Stimulated activated effector memory CD8-positive, alpha-beta T cell treated with anti-CD3 and anti-CD28 coated beads, Interleukin-12 subunit alpha, Interleukin-12 subunit beta, amount 100 ng/mL, for 72 hours (primary cell): ENCODE measurements around the gene ST6GAL1.
A peak's percentile ranks its signal among the peaks of the same experiment; 100 is the strongest.
"Not testable (repeated sequence)": the region's sequence is repeated elsewhere in the genome, so short reads cannot be mapped to it uniquely, and the experiment has no call there.

Source experiments
- ATAC-seq: fragments of 150-1000 bp; cut with Tn5 transposase; 2 replicates; pipeline ENCODE4 v1.10.0; 2021
- DNase-seq, 2 donors: peaks; one replicate each; pipeline ENCODE4 v3.0.0; 2021 to 2022; ENCODE audit warnings: low spot score in 2 of 2
- H3K27ac Mint-ChIP-seq: one replicate; pipeline ENCODE4 v1.8.0; 2022; ENCODE audit warnings: mild to moderate bottlenecking, mixed read lengths
- H3K36me3 Mint-ChIP-seq: one replicate; pipeline ENCODE4 v1.8.0; 2022; ENCODE audit warnings: mild to moderate bottlenecking, mixed read lengths
- H3K4me1 Mint-ChIP-seq: one replicate; pipeline ENCODE4 v1.8.0; 2022; ENCODE audit warnings: mixed read lengths
- H3K4me3 Mint-ChIP-seq: one replicate; pipeline ENCODE4 v1.8.0; 2022; ENCODE audit warnings: mild to moderate bottlenecking, mixed read lengths
- H3K9me3 Mint-ChIP-seq: one replicate; pipeline ENCODE4 v1.8.0; 2022; ENCODE audit warnings: mixed read lengths

The ST6GAL1 gene

DNA sequence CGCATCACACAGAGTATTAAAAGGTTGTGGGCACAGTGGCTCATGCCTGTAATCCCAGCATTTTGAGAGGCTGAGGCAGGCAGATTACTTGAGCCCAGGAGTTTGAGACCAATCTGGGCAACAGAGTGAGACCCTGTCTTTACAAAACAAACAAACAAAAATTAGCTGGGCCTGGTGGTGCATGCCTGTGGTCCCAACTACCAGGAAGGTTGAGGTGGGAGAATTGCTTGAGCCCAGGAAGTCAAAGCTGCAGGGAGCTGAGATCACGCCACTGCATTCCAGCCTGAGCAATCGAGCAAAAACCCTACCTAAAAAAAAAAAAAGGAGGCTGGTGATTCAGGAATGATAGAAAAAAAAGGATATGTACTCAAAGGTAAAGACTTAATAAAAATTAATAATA lies 28.2 kb upstream of the ST6GAL1 start:
- no peak overlapping the region for H3K27ac Mint-ChIP-seq

DNA sequence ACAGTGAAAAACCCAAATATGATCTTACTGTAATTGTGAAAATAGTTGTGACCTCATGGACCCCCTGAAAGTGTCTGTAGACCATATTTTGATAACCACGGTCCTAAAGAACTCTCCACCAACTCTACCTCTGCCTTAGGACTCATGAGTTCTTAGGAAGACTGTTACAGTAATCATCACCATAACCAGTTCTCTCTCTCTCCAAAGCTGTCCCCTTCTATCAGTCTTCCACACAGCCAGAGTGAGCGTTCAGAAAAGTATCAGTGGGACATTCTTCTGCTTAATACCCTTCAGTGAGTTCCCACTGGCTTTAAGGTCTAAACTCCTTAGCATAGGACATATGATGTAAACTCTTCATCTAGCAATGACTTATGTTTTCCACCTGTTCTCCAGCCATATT lies 27.6 kb upstream of the ST6GAL1 start:
- Mint-ChIP-seq H3K36me3 (no peaks in the 10 kb centered on the region), H3K9me3 (peaks cover 16% of the 10 kb centered on the region), H3K4me1 (peaks cover 29% of the 10 kb centered on the region), H3K4me3 (no peak overlapping the region), H3K27ac (no peak overlapping the region)
- ATAC-seq = no peak
- DNase-seq = no peak

More for the DNA sequence above, 28.2 kb upstream of the ST6GAL1 start:
- no peaks in the 10 kb centered on the region for H3K36me3 Mint-ChIP-seq
- peaks cover 24% of the 10 kb centered on the region for H3K4me1 Mint-ChIP-seq
- H3K9me3 Mint-ChIP-seq = peaks cover 15% of the 10 kb centered on the region
- no peak overlapping the region for H3K4me3 Mint-ChIP-seq
- DNase-seq = no peak
- ATAC-seq = no peak

DNA sequence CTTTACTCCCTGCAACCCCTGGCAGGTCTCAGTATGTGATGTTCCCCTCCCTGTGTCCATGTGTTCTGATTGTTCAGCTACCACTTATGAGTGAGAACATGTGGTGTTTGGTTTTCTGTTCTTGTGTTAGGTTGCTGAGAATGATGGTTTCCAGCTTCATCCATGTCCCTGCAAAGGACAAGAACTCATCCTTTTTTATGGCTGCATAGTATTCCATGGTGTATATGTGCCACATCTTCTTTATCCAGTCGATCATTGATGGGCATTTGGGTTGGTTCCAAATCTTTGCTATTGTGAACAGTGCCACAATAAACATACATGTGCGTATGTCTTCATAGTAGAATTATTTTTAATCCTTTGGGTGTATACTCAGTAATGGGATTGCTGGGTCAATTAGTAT lies 26.6 kb upstream of the ST6GAL1 start:
- not testable (repeated sequence) for H3K27ac Mint-ChIP-seq, H3K36me3 Mint-ChIP-seq, DNase-seq, H3K4me3 Mint-ChIP-seq, ATAC-seq
- Mint-ChIP-seq H3K9me3 (peaks cover 16% of the 10 kb centered on the region), H3K4me1 (peaks cover 34% of the 10 kb centered on the region)

DNA sequence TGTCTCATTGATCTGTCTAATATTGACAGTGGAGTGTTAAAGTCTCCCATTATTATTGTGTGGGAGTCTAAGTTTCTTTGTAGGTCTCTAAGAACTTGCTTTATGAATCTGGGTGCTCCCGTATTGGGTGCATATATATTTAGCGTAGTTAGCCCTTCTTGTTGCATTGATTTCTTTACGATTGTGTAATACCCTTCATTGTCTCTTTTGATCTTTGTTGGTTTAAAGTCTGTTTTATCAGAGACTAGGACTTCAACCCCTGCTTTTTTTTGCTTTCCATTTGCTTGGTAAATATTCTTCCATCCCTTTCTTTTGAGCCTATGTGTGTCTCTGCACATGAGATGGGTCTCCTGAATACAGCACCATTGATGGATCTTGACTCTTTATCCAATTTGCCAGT lies 23.3 kb upstream of the ST6GAL1 start:
- H3K36me3 Mint-ChIP-seq, ATAC-seq, DNase-seq, H3K4me3 Mint-ChIP-seq, H3K27ac Mint-ChIP-seq: not testable (repeated sequence)
- H3K9me3 Mint-ChIP-seq = peaks cover 16% of the 10 kb centered on the region
- peaks cover 31% of the 10 kb centered on the region for H3K4me1 Mint-ChIP-seq

DNA sequence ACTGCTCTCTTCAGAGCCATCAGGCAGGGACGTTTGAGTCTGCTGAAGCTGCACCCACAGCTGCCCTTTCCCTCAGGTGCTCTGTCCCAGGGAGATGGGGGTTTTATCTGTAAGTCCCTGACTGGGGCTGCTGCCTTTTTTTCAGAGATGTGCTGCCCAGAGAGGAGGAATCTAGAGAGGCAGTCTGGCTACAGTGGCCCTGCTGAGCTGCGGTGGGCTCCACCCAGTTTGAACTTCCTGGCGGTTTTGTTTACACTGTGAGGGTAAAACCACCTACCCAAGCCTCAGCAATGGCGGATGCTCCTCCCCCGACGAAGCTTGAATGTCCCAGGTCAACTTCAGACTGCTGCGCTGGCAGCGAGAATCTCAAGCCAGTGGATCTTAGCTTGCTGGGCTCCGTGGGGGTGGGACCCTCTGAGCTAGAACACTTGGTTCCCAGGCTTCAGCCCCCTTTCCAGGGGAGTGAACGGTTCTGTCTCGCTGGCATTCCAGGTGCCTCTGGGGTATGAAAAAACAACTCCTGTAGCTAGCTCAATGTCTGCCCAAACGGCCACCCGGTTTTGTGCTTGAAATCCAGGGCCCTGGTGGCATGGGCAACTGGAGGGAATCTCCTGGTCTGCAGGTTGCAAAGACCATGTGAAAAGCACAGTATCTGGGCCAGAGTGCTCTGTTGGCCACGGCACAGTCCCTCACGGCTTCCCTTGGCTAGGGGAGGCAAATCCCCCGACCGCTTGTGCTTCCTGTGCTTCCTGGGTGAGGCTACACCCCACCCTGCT lies 21.1 kb upstream of the ST6GAL1 start:
- ATAC-seq (peak; percentile 92), DNase-seq (peak; percentile 53 to 86)
- Mint-ChIP-seq H3K4me3 (peak overlapping the region; percentile 66), H3K27ac (peak overlapping the region; percentile 92), H3K4me1 (peaks cover 35% of the 10 kb centered on the region), H3K9me3 (peaks cover 9% of the 10 kb centered on the region), H3K36me3 (no peaks in the 10 kb centered on the region)

- peak overlapping the region; percentile 48 for H3K27ac Mint-ChIP-seq
- H3K9me3 Mint-ChIP-seq = no peaks in the 10 kb centered on the region
- H3K4me3 Mint-ChIP-seq = peak overlapping the region; percentile 33
- ATAC-seq (peak; percentile 57), DNase-seq (no peak)
- no peaks in the 10 kb centered on the region for H3K36me3 Mint-ChIP-seq
- peaks cover 38% of the 10 kb centered on the region for H3K4me1 Mint-ChIP-seq
These were observed 14.2 kb upstream of the ST6GAL1 start for GRCh38 chr3:186915806-186916796.

DNA sequence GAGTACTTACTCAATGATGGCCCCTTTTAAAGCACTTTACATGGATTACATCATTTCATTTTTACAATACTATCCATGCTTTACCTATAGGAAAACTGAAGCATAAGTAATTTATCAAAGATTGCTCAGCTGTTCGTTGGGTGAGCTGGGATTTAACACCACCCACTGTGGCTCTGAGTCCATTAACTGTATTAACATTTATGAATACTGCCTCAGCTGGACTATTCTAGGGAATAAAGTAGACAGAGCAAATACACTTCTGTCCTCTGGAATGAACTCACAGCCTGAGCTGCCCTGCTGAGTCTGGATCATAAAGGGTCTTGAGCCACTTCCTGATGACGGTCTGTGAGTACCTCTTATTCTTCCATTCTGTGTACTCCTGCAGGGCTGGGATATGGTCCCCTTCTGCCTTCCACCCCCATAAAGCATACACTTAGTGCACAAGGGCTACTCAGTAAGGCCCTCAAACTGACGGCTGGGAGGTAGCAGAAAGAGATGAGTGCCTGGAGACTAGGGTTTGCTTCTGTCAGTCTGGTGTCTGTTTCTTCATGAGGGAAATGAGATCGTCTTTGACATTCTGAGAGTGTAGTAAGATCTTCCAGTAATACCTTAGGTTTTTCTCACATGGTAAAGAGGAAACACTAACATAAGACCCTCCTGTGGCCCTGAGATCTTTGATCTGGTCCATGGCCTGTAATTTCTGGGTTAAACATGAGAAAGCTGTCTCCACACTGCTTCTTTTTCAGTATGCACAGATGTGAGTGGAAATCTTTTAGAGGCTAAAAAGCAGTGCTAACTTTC lies 12.6 kb upstream of the ST6GAL1 start:
- H3K9me3 Mint-ChIP-seq = no peaks in the 10 kb centered on the region
- peaks cover 38% of the 10 kb centered on the region for H3K4me1 Mint-ChIP-seq
- H3K36me3 Mint-ChIP-seq = no peaks in the 10 kb centered on the region
- H3K27ac Mint-ChIP-seq = no peak overlapping the region
- ATAC-seq (no peak), DNase-seq (no peak)
- no peak overlapping the region for H3K4me3 Mint-ChIP-seq

GRCh38 chr3:186920301-186920700 lies 10.0 kb upstream of the ST6GAL1 start:
- no peaks in the 10 kb centered on the region for H3K36me3 Mint-ChIP-seq
- peaks cover 24% of the 10 kb centered on the region for H3K4me1 Mint-ChIP-seq
- H3K9me3 Mint-ChIP-seq = no peaks in the 10 kb centered on the region
- ATAC-seq (no peak), DNase-seq (no peak)
- H3K4me3 Mint-ChIP-seq = no peak overlapping the region
- no peak overlapping the region for H3K27ac Mint-ChIP-seq

DNA sequence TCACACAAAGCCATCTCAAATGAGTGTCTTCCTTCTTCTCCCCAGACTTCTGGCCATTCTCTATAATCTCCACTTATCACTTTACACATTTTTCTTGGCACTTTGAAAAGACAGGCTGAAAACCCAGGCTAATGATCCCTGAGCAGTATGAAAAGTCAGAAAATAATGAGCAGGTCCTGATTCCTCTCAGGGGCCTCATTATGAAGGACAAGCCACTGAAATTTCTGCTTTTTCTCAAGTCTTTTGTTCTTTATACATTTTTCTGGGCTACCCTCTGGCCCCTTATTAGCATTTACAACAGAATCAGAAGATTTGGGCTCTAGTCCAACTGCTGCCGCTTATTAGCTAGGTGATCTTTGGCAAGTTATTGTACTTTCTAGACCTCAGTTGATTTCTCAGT lies 9.5 kb upstream of the ST6GAL1 start:
- H3K36me3 Mint-ChIP-seq = no peaks in the 10 kb centered on the region
- no peaks in the 10 kb centered on the region for H3K9me3 Mint-ChIP-seq
- H3K4me3 Mint-ChIP-seq = no peak overlapping the region
- DNase-seq (no peak), ATAC-seq (no peak)
- H3K27ac Mint-ChIP-seq = no peak overlapping the region
- peaks cover 19% of the 10 kb centered on the region for H3K4me1 Mint-ChIP-seq

GRCh38 chr3:186921578-186921977 lies 8.7 kb upstream of the ST6GAL1 start:
- no peak for DNase-seq
- Mint-ChIP-seq H3K9me3 (no peaks in the 10 kb centered on the region), H3K27ac (no peak overlapping the region), H3K36me3 (no peaks in the 10 kb centered on the region), H3K4me3 (no peak overlapping the region), H3K4me1 (peaks cover 12% of the 10 kb centered on the region)
- ATAC-seq = no peak

DNA sequence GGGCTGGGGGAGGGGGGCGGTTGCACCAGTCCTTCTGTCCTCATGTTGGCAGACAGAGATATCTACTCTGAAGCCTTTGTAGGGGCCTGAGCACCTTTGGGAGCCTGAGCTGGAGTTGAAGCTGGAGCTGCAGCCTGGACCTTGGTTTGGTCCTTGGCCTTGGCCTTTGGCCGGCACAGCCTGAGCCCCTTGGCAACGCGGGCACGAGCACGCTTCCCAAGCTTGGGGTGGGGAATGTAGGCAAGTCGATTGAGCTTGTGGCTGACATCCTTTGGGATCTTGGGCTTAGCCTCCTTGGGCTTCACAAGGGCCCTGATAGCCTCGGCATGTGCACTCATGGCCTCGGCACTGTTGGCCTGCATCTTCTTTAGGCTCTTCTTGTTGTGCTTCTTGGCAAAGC lies 8.1 kb upstream of the ST6GAL1 start:
- Mint-ChIP-seq H3K4me3 (no peak overlapping the region), H3K27ac (no peak overlapping the region), H3K36me3 (no peaks in the 10 kb centered on the region), H3K4me1 (peaks cover 11% of the 10 kb centered on the region), H3K9me3 (no peaks in the 10 kb centered on the region)
- DNase-seq (no peak), ATAC-seq (no peak)

DNA sequence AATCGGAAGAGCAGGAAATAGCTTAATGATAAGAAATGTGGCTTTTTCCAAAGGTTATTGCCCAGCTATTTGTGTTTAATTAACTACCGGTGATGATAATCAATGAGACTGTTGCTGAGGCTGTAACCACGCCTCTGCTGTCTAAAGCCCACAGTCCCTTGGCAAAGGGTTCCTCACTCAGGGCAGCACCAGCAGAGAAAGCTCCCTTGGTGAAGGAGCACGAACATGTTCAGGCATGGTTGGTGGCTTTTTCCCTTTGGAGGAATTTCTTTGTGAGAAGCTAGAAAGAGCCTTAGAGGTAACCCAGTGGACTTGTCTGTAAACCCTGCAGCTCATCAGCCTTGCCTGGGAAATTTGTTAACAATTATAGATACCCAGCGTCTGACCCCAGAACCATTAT lies 7.5 kb upstream of the ST6GAL1 start:
- H3K9me3 Mint-ChIP-seq = no peaks in the 10 kb centered on the region
- H3K4me3 Mint-ChIP-seq = no peak overlapping the region
- DNase-seq = no peak
- H3K4me1 Mint-ChIP-seq = peaks cover 9% of the 10 kb centered on the region
- no peaks in the 10 kb centered on the region for H3K36me3 Mint-ChIP-seq
- ATAC-seq = no peak
- no peak overlapping the region for H3K27ac Mint-ChIP-seq

- no peaks in the 10 kb centered on the region for H3K36me3 Mint-ChIP-seq
- H3K9me3 Mint-ChIP-seq = no peaks in the 10 kb centered on the region
- ATAC-seq (no peak), DNase-seq (no peak)
- peaks cover 5% of the 10 kb centered on the region for H3K4me1 Mint-ChIP-seq
- H3K27ac Mint-ChIP-seq = no peak overlapping the region
- H3K4me3 Mint-ChIP-seq = no peak overlapping the region
These were observed 7.1 kb upstream of the ST6GAL1 start for GRCh38 chr3:186923241-186923640.

GRCh38 chr3:186925826-186926225 lies 4.5 kb upstream of the ST6GAL1 start:
- Mint-ChIP-seq H3K4me3 (no peak overlapping the region), H3K27ac (no peak overlapping the region), H3K4me1 (peaks cover 22% of the 10 kb centered on the region), H3K36me3 (peaks cover under 1% of the 10 kb centered on the region), H3K9me3 (no peaks in the 10 kb centered on the region)
- no peak for DNase-seq
- no peak for ATAC-seq

DNA sequence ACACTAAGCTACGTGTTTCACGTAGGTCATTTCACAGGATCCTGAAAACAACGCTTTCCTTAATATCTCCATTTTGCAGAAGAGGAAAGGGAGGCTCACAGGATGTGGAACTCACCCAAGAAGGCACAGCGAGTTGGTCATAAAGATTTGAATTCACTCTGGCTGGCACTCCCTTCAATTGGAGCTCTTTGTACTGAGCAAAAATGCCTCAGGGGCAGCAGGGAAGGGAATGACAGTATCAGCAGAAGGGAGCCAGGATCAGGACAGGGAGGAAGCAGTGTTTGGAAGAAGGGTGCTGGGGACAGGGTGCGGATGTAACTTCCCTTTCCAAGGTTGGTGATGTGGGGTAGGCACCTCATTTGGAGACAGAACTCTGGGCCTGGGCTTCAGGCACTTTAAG lies 1.1 kb upstream of the ST6GAL1 start:
- peak overlapping the region; percentile 95 for H3K4me3 Mint-ChIP-seq
- no peak overlapping the region for H3K27ac Mint-ChIP-seq
- no peak for ATAC-seq
- peaks cover 34% of the 10 kb centered on the region for H3K36me3 Mint-ChIP-seq
- no peak for DNase-seq
- H3K4me1 Mint-ChIP-seq = peaks cover 46% of the 10 kb centered on the region
- H3K9me3 Mint-ChIP-seq = no peaks in the 10 kb centered on the region
